ENCODE results near the gene TET2.

DNA sequence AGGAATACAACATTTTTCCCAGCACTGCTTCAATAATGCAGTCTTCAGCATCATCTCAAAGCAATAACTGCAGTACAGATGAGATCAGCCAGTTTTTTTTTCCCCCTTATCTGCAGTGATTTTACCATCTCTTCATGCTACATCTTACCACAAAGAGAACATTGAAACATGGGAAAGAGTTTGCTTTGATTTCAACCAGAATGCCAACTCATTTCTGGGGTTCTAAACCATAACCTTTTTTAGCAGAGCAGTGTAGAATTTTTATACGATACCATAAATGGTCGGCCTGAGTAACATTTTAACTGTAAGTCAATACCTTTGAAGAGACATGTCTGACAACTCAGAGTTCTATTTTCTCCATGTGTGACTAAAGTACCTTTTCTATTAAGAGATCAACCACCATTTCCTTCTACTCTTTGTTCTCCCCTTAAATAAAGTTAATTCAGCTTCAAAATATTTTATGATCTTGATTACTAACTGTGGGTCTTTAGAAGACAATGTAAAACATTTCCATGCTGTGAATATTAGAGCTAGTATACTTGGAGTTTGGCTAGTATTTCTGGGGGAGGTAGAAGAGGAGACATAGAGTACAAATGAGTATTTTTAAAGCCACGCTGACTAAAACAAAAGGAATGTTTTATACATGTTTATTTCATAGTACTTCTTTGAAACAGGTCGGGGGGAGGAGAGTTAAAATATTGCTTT lies 69.1 kb downstream of the TET2 start:
- TF ChIP-seq, protein P1, sequence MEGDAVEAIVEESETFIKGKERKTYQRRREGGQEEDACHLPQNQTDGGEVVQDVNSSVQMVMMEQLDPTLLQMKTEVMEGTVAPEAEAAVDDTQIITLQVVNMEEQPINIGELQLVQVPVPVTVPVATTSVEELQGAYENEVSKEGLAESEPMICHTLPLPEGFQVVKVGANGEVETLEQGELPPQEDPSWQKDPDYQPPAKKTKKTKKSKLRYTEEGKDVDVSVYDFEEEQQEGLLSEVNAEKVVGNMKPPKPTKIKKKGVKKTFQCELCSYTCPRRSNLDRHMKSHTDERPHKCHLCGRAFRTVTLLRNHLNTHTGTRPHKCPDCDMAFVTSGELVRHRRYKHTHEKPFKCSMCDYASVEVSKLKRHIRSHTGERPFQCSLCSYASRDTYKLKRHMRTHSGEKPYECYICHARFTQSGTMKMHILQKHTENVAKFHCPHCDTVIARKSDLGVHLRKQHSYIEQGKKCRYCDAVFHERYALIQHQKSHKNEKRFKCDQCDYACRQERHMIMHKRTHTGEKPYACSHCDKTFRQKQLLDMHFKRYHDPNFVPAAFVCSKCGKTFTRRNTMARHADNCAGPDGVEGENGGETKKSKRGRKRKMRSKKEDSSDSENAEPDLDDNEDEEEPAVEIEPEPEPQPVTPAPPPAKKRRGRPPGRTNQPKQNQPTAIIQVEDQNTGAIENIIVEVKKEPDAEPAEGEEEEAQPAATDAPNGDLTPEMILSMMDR (IDR thresholded peaks at IDR 0.05), result no peak
- TF ChIP-seq POLR2A (IDR thresholded peaks at IDR 0.05; ENCODE audit: low read depth) (no peak), POLR2AphosphoS5 (IDR thresholded peaks at IDR 0.05) (no peak), EP300 (IDR thresholded peaks at IDR 0.05) (no peak)
